Fibroblast of the aortic adventitia (primary cell): ENCODE data around the gene LITAF. TPM values are rescaled to one million over a fixed set of nuclear protein-coding genes. Genes with fewer than 3 reads are reported as not detected.

Experiments used
- DNase-seq: peaks from one replicate; pipeline ENCODE4 v3.0.0-alpha.2; 2010; ENCODE audit warnings: low read depth
- H3K4me3 ChIP-seq: 2 replicates; pipeline ENCODE4 v1.5.1; 2011; ENCODE audit warnings: low read depth, mild to moderate bottlenecking, control low read depth, low read length, moderate library complexity
- total RNA-seq: library from RNA; depleted of rRNA; stranded (reverse); fragments of >200 nt; gene quantifications from 2 replicates; pipeline ENCODE4 v1.2.3, GENCODE V29; 2012; ENCODE audit warnings: low replicate concordance
- TF ChIP-seq, protein P1 (sequence below): IDR thresholded peaks from 2 replicates; pipeline ENCODE4 v1.5.1; 2011; ENCODE audit warnings: mild to moderate bottlenecking, low read length, control low read depth, inconsistent platforms; ENCODE audit not compliant: insufficient read depth

Gene LITAF
- total RNA-seq, 1 donor = 44.6 TPM

DNA sequence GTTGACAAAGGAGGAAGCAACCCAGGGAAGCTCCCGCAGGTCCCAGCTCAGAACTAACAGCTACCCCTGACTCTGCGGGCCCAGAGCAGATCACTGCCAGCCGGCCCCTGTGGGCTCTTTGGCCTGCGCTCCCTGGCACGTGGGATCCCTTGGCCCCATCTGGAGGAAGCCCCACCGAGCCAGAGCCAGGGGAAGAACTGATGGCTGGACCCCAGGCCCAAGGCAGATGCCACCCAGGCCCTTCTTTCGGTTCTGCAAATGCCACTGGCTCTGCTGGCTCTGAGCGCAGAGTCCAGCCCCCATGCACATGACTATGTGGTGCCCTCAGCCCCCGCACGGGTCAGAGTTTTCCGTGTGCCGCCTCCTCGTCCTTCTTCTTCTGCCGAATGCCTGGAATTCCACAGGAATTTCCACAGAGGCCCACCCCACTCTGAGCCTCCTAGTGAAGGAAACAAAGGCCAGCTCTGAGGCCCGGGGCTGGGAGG, 45.8 kb upstream of the LITAF start:
- DNase-seq = peak; percentile 88
- TF ChIP-seq, protein P1, sequence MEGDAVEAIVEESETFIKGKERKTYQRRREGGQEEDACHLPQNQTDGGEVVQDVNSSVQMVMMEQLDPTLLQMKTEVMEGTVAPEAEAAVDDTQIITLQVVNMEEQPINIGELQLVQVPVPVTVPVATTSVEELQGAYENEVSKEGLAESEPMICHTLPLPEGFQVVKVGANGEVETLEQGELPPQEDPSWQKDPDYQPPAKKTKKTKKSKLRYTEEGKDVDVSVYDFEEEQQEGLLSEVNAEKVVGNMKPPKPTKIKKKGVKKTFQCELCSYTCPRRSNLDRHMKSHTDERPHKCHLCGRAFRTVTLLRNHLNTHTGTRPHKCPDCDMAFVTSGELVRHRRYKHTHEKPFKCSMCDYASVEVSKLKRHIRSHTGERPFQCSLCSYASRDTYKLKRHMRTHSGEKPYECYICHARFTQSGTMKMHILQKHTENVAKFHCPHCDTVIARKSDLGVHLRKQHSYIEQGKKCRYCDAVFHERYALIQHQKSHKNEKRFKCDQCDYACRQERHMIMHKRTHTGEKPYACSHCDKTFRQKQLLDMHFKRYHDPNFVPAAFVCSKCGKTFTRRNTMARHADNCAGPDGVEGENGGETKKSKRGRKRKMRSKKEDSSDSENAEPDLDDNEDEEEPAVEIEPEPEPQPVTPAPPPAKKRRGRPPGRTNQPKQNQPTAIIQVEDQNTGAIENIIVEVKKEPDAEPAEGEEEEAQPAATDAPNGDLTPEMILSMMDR = no peak
- H3K4me3 ChIP-seq = no peak overlapping the region

DNA sequence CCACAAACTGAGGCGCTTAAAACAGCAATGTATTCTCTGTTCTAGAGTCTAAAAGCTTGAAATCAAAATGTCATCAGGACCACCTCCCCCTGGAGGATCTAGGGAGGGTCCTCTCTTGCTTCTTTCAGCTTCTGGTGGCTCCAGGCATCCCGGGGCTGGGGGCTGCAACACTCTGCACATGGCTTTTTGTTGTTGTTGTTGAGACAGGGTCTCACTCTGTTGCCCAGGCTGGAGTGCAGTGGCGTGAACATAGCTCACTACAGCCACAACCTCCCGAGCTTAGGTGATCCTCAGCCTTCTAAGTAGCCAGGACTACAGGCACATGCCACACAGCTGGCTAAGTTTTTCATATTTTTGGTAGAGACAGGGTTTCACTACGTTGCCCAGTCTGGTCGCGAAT, 44.5 kb upstream of the LITAF start:
- TF ChIP-seq, protein P1 = no peak
- H3K4me3 ChIP-seq = no peak overlapping the region
- no peak for DNase-seq

DNA sequence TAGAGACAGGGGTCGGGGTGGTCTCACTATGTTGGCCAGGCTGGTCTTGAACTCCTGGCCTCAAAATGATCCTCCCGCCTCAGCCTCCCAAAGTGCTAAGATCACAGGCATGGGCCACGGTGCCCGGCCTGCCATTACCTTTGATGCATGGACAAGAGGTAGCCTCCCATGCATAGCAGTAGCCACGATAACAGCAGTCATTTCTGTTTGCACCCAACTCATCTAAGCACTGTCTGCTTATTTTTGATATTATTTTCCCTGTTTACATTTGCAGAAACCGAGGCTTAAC, 44.0 kb upstream of the LITAF start:
- DNase-seq = no peak
- no peak overlapping the region for H3K4me3 ChIP-seq
- TF ChIP-seq, protein P1 = no peak

DNA sequence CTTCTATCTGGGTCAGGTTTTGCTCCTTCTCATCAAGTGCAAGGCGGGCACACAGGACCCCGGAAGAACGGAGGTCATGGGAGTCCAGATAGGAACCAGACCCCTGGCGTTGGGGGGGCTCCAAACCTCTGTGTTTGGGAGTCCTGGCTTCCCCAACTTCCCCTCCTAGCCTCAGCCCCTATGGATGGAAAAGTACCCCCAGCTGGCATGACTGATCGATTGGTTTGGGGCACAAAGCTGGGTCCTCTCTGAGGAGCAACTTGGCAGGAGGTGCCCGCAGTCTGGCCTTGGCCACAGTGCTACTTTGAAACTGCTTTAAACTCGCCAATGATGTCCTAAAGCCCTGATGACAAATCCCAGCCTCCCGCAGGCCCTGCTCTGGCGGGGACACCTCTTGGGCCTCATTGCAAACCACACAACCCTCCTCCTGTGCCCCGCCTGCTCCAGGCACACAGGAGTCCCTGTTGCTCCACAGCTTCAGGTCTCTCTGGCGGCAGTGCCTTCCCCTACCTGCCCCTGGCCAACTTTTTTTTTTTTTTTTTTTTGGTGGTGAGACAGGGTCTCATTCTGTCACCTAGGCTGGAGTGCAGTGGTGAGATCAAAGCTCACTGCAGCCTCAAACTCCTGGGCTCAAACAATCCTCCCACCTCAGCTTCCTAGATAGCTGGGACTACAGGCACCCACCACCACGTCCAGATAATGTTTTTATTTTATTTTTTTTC, 43.5 kb upstream of the LITAF start:
- no peak for DNase-seq
- no peak overlapping the region for H3K4me3 ChIP-seq
- TF ChIP-seq, protein P1 = no peak

DNA sequence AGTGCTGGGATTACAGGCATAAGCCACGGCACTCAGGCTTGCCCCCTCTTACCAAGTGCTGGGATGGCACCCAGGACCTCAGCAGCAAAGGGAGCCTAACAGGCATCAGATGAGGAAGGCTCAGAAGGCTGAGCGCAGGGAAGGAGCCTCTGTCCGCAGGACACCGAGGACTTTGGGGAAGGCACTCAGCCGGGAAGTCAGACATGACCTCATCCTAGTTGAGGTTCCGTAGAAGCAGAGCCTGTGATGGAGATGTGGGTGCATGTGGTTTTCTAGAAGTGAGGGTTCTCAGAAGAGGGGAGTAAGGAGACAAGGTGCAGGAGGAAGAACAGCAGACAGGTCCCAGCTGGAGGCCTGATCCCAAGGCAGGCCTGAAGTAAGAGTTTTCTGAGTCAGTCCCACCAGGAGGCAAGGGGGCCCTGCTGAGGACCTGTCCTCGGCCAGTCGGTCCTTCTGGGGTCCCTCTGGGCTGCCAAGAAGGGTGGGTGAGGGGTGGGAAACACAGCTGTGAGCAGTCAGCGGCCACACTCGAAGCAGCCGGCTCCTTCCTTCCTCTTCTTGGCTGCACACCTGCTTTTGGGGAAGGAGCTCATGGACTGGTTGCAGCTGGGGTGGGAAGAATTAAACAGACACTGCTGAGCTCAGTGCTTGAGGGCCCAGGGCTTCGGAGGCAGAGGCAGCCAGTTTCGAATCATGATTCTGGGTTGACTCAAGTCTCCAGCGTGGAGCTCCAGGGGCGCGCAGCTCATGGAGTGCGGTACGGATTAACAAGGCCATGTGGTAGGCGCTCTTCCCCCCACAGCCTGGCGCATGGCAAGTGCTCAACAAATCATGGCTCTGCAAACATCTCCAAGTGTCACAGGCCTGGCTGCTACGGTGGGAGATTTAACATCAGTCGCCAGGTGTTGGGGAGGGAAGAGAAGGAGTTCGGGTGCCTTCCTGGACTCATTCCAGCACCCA, 42.6 kb upstream of the LITAF start:
- TF ChIP-seq, protein P1 = no peak
- DNase-seq = no peak

DNA sequence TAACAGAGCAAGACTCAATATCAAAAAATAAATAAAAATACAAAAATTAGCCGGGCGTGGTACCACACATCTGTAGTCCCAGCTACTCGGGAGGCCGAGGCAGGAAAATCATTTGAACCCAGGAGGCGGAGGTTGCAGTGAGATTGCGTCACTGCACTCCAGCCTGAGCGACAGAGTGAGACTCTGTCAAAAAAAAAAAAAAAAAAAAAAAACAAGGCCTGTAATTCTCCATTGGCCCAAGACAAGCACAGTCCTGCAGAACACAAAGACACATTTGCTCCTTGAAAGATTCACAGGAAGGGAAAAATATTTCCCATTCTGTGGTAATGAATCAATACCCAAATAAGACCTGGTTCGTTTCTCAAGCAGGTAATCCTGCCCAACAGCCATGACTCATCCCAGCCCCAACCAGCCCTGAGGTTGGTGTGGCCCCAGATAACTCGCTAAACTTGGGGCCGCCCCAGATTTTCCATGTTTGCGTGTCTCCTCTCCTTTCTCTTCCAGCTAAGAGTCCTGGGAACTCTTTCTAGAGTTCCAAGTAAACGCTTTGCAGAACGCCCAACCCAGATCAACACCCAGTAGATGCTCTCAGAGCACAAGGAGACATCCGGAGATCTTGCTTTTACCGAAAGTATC, 41.2 kb upstream of the LITAF start:
- TF ChIP-seq, protein P1 = no peak
- H3K4me3 ChIP-seq = no peak overlapping the region
- DNase-seq = peak; percentile 97

More for the DNA sequence above, 42.6 kb upstream of the LITAF start:
- H3K4me3 ChIP-seq = no peak overlapping the region
